ENCODE measurements around the gene HOXB4.

Gene HOXB4

GRCh38 chr17:48577946-48578615 lies at the start of gene HOXB4:
Gene HOXB4, minus strand, starts transcription at chr17:48578350. Its CDS starts 31 bp downstream, at chr17:48578319.
- H3K4me3 ChIP-seq (ENCODE audit: low read depth, low read length): peak within 1 kb of the TSS; percentile 70
- TF ChIP-seq CTCF (IDR thresholded peaks at IDR 0.05; ENCODE audit: insufficient read depth, low read depth, low read length, missing control alignments): no peak
- peak; percentile 81 for DNase-seq (ENCODE audit: low read depth)

GRCh38 chr17:48627118-48627597 lies 49.0 kb upstream of the HOXB4 start:
- no peak overlapping the region for H3K4me3 ChIP-seq (ENCODE audit: low read depth, low read length)
- no peak for DNase-seq (ENCODE audit: low read depth)
- TF ChIP-seq CTCF (IDR thresholded peaks at IDR 0.05; ENCODE audit: insufficient read depth, low read depth, low read length, missing control alignments): no peak

- DNase-seq (ENCODE audit: low read depth): no peak
- H3K4me3 ChIP-seq (ENCODE audit: low read depth, low read length): peak within 1 kb of the TSS; percentile 44
- TF ChIP-seq CTCF (IDR thresholded peaks at IDR 0.05; ENCODE audit: insufficient read depth, low read depth, low read length, missing control alignments): no peak
Measured at GRCh38 chr17:48626245-48627117, 48.3 kb upstream of the HOXB4 start, which contains the start of gene HOXB9. Gene HOXB9, minus strand, starts transcription at chr17:48626358. Its CDS starts 89 bp downstream, at chr17:48626269.

- H3K4me3 ChIP-seq (ENCODE audit: low read depth, low read length): peak overlapping the region; percentile 44
- no peak for TF ChIP-seq CTCF (IDR thresholded peaks at IDR 0.05; ENCODE audit: insufficient read depth, low read depth, low read length, missing control alignments)
- DNase-seq (ENCODE audit: low read depth): peak; percentile 51
Measured at GRCh38 chr17:48625495-48626244, 47.5 kb upstream of the HOXB4 start.

GRCh38 chr17:48624544-48625494 lies 46.7 kb upstream of the HOXB4 start:
- no peak for DNase-seq (ENCODE audit: low read depth)
- H3K4me3 ChIP-seq (ENCODE audit: low read depth, low read length): no peak overlapping the region; the same call in 1 of the 2 replicates
- no peak for TF ChIP-seq CTCF (IDR thresholded peaks at IDR 0.05; ENCODE audit: insufficient read depth, low read depth, low read length, missing control alignments)

All from GM12865 (cell line).